SK-N-SH (cell line): Measurements from ENCODE around the gene SIGLEC1.

Experiments used
- EP300 ChIP-seq, 2 experiments: IDR thresholded peaks; 2 replicates each; pipeline versions ENCODE4 v1.4.0 to v1.6.1; 2012; ENCODE audit warnings: borderline replicate concordance in 1 of 2, low read depth in 1 of 2, low read length in 1 of 2
- EZH2phosphoT487 ChIP-seq: fragments of 200-600 bp; sonication (generic); IDR thresholded peaks from 2 replicates; pipeline ENCODE4 v1.6.1; 2017; ENCODE audit warnings: low read depth, mixed run types, mild to moderate bottlenecking, antibody characterized with exemption, moderate library complexity, borderline replicate concordance
- GATA2 ChIP-seq: sonication (generic); formaldehyde crosslinking; IDR thresholded peaks from 2 replicates; pipeline ENCODE4 v1.5.0; 2020; ENCODE audit warnings: mild to moderate bottlenecking, missing genetic modification reagents
- JUND ChIP-seq: IDR thresholded peaks from 2 replicates; pipeline ENCODE4 v1.4.0; 2012
- MEF2A ChIP-seq: IDR thresholded peaks from 2 replicates; pipeline ENCODE4 v1.4.0; 2012; ENCODE audit warnings: low read depth, borderline replicate concordance
- POLR2AphosphoS5 ChIP-seq: IDR thresholded peaks from 2 replicates; pipeline ENCODE4 v1.6.1; 2012; ENCODE audit warnings: low read depth, low read length
- RAD21 ChIP-seq: IDR thresholded peaks from 2 replicates; pipeline ENCODE4 v1.6.1; 2012; ENCODE audit warnings: mild to moderate bottlenecking, low read length
- RXRA ChIP-seq: IDR thresholded peaks from 2 replicates; pipeline ENCODE4 v1.4.0; 2012; ENCODE audit warnings: low read depth, mild to moderate bottlenecking, borderline replicate concordance
- TF ChIP-seq, protein P1 (sequence below): IDR thresholded peaks from 2 replicates; pipeline ENCODE4; 2012
- TF ChIP-seq, protein P2 (sequence below): IDR thresholded peaks from 2 replicates; pipeline ENCODE4 v1.4.0; 2012; ENCODE audit warnings: low read depth
- TF ChIP-seq, protein P3 (sequence below): IDR thresholded peaks from 2 replicates; pipeline ENCODE4 v1.6.1; 2012; ENCODE audit warnings: mild to moderate bottlenecking, low read depth, low read length, moderate library complexity
- TF ChIP-seq, protein P4 (sequence below): fragments of 200-600 bp; sonication (generic); IDR thresholded peaks from 2 replicates; pipeline ENCODE4 v1.6.1; 2017; ENCODE audit warnings: antibody characterized with exemption, mild to moderate bottlenecking, moderate library complexity
- TF ChIP-seq, protein P5 (sequence below): fragments of 150-350 bp; IDR thresholded peaks from 2 replicates; pipeline ENCODE4 v1.6.1; 2017; ENCODE audit warnings: antibody characterized with exemption, low read length, low read depth, borderline replicate concordance
- TF ChIP-seq, protein P6 (sequence below): IDR thresholded peaks from 2 replicates; pipeline ENCODE4 v1.4.0; 2012; ENCODE audit warnings: low read depth, borderline replicate concordance

DNA sequence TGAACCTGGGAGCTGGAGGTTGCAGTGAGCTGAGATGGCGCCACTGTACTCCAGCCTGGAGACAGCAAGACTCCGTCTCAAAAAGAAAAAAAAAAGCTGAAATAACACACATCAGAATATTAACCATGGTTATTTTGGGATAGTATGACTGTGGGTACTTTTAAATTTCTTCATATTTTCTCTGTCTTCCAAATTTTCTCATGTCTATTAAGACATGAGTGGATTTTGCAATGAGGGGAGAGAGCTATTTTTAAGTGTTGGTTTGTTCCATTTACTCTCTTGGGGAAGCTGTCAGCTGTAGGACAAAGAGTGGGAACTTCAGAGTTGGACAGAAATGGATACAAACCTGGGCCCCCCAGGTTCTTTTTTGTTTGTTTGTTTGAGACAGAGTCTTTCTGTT lies 44.9 kb upstream of the SIGLEC1 start:
- TF ChIP-seq POLR2AphosphoS5 (no peak), RAD21 (no peak), EZH2phosphoT487 (no peak), EP300 (IDR thresholded peaks at IDR 0.05; ENCODE audit: borderline replicate concordance in 1 of 2, low read depth in 1 of 2, low read length in 1 of 2) (no peak), MEF2A (no peak), GATA2 (no peak), RXRA (no peak), JUND (no peak)
- TF ChIP-seq, protein P1, sequence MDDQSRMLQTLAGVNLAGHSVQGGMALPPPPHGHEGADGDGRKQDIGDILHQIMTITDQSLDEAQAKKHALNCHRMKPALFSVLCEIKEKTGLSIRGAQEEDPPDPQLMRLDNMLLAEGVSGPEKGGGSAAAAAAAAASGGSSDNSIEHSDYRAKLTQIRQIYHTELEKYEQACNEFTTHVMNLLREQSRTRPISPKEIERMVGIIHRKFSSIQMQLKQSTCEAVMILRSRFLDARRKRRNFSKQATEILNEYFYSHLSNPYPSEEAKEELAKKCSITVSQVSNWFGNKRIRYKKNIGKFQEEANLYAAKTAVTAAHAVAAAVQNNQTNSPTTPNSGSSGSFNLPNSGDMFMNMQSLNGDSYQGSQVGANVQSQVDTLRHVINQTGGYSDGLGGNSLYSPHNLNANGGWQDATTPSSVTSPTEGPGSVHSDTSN = no peak
- TF ChIP-seq, protein P2, sequence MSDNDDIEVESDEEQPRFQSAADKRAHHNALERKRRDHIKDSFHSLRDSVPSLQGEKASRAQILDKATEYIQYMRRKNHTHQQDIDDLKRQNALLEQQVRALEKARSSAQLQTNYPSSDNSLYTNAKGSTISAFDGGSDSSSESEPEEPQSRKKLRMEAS = no peak
- TF ChIP-seq, protein P3, sequence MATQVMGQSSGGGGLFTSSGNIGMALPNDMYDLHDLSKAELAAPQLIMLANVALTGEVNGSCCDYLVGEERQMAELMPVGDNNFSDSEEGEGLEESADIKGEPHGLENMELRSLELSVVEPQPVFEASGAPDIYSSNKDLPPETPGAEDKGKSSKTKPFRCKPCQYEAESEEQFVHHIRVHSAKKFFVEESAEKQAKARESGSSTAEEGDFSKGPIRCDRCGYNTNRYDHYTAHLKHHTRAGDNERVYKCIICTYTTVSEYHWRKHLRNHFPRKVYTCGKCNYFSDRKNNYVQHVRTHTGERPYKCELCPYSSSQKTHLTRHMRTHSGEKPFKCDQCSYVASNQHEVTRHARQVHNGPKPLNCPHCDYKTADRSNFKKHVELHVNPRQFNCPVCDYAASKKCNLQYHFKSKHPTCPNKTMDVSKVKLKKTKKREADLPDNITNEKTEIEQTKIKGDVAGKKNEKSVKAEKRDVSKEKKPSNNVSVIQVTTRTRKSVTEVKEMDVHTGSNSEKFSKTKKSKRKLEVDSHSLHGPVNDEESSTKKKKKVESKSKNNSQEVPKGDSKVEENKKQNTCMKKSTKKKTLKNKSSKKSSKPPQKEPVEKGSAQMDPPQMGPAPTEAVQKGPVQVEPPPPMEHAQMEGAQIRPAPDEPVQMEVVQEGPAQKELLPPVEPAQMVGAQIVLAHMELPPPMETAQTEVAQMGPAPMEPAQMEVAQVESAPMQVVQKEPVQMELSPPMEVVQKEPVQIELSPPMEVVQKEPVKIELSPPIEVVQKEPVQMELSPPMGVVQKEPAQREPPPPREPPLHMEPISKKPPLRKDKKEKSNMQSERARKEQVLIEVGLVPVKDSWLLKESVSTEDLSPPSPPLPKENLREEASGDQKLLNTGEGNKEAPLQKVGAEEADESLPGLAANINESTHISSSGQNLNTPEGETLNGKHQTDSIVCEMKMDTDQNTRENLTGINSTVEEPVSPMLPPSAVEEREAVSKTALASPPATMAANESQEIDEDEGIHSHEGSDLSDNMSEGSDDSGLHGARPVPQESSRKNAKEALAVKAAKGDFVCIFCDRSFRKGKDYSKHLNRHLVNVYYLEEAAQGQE = no peak
- TF ChIP-seq, protein P4, sequence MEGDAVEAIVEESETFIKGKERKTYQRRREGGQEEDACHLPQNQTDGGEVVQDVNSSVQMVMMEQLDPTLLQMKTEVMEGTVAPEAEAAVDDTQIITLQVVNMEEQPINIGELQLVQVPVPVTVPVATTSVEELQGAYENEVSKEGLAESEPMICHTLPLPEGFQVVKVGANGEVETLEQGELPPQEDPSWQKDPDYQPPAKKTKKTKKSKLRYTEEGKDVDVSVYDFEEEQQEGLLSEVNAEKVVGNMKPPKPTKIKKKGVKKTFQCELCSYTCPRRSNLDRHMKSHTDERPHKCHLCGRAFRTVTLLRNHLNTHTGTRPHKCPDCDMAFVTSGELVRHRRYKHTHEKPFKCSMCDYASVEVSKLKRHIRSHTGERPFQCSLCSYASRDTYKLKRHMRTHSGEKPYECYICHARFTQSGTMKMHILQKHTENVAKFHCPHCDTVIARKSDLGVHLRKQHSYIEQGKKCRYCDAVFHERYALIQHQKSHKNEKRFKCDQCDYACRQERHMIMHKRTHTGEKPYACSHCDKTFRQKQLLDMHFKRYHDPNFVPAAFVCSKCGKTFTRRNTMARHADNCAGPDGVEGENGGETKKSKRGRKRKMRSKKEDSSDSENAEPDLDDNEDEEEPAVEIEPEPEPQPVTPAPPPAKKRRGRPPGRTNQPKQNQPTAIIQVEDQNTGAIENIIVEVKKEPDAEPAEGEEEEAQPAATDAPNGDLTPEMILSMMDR = no peak
- TF ChIP-seq, protein P5, sequence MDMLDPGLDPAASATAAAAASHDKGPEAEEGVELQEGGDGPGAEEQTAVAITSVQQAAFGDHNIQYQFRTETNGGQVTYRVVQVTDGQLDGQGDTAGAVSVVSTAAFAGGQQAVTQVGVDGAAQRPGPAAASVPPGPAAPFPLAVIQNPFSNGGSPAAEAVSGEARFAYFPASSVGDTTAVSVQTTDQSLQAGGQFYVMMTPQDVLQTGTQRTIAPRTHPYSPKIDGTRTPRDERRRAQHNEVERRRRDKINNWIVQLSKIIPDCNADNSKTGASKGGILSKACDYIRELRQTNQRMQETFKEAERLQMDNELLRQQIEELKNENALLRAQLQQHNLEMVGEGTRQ = no peak
- TF ChIP-seq, protein P6, sequence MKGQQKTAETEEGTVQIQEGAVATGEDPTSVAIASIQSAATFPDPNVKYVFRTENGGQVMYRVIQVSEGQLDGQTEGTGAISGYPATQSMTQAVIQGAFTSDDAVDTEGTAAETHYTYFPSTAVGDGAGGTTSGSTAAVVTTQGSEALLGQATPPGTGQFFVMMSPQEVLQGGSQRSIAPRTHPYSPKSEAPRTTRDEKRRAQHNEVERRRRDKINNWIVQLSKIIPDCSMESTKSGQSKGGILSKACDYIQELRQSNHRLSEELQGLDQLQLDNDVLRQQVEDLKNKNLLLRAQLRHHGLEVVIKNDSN = no peak
